HepG2 (cell line): ENCODE data around the gene FAM234A. TPM values are rescaled to one million over a fixed set of nuclear protein-coding genes. Genes with fewer than 3 reads are reported as not detected.

Experiments
- ADNP ChIP-seq: sonication (generic); formaldehyde crosslinking; IDR thresholded peaks from 2 replicates; pipeline ENCODE4 v1.4.0; 2020; ENCODE audit warnings: missing genetic modification reagents
- EED ChIP-seq: sonication (generic); formaldehyde crosslinking; IDR thresholded peaks from 2 replicates; pipeline ENCODE4 v1.5.0; 2020; ENCODE audit warnings: mild to moderate bottlenecking, missing genetic modification reagents
- EP300 ChIP-seq, 3 experiments: sonication (generic) in 1 of 3; formaldehyde crosslinking in 1 of 3; IDR thresholded peaks; 2 replicates each; pipeline versions ENCODE4 v1.5.1 to v1.6.1; 2011 to 2020; ENCODE audit warnings: low read depth in 2 of 3, low read length in 2 of 3, borderline replicate concordance in 1 of 3, improper control_type of control experiment in 1 of 3, mild to moderate bottlenecking in 1 of 3, missing genetic modification reagents in 1 of 3, moderate library complexity in 1 of 3
- GABPB1 ChIP-seq: IDR thresholded peaks from 2 replicates; pipeline ENCODE4 v1.6.1; 2016; ENCODE audit warnings: mild to moderate bottlenecking, missing genetic modification reagents, moderate library complexity, missing compliant biosample characterization
- GLMP ChIP-seq: sonication (generic); formaldehyde crosslinking; IDR thresholded peaks from 2 replicates; pipeline ENCODE4 v1.9.0; 2021; ENCODE audit warnings: missing genetic modification reagents, mild to moderate bottlenecking, borderline replicate concordance
- IRF2 ChIP-seq: IDR thresholded peaks from 2 replicates; pipeline ENCODE4 v1.6.1; 2018; ENCODE audit warnings: missing genetic modification reagents, missing compliant biosample characterization
- KMT2B ChIP-seq: IDR thresholded peaks from 2 replicates; pipeline ENCODE4 v1.6.1; 2016; ENCODE audit warnings: missing genetic modification reagents, missing compliant biosample characterization
- MIXL1 ChIP-seq: IDR thresholded peaks from 2 replicates; pipeline ENCODE4 v1.6.1; 2016
- NAIF1 ChIP-seq: sonication (generic); formaldehyde crosslinking; IDR thresholded peaks from 2 replicates; pipeline ENCODE4 v1.5.0; 2020; ENCODE audit warnings: mild to moderate bottlenecking, missing genetic modification reagents, borderline replicate concordance
- YEATS2 ChIP-seq: sonication (generic); formaldehyde crosslinking; IDR thresholded peaks from 2 replicates; pipeline ENCODE4 v1.4.0; 2020; ENCODE audit warnings: missing genetic modification reagents, borderline replicate concordance
- ZBTB25 ChIP-seq: IDR thresholded peaks from 2 replicates; pipeline ENCODE4 v1.6.1; 2018; ENCODE audit warnings: missing genetic modification reagents
- ZFP82 ChIP-seq: sonication (generic); formaldehyde crosslinking; IDR thresholded peaks from 2 replicates; pipeline ENCODE4 v1.5.1; 2020; ENCODE audit warnings: mild to moderate bottlenecking, missing genetic modification reagents, borderline replicate concordance
- ZNF276 ChIP-seq: sonication (generic); formaldehyde crosslinking; IDR thresholded peaks from 2 replicates; pipeline ENCODE4 v1.4.0; 2020; ENCODE audit warnings: mild to moderate bottlenecking, low read depth, missing genetic modification reagents
- ZNF468 ChIP-seq: sonication (generic); formaldehyde crosslinking; IDR thresholded peaks from 2 replicates; pipeline ENCODE4 v1.8.0; 2022; ENCODE audit warnings: mild to moderate bottlenecking, moderate library complexity, missing genetic modification reagents
- ZNF615 ChIP-seq: sonication (generic); formaldehyde crosslinking; IDR thresholded peaks from 2 replicates; pipeline ENCODE4 v1.5.0; 2020; ENCODE audit warnings: mild to moderate bottlenecking, missing genetic modification reagents, borderline replicate concordance
- ZNF616 ChIP-seq: sonication (generic); formaldehyde crosslinking; IDR thresholded peaks from 2 replicates; pipeline ENCODE4 v1.5.0; 2020; ENCODE audit warnings: low read depth, mild to moderate bottlenecking, missing genetic modification reagents
- ZNF674 ChIP-seq: sonication (generic); formaldehyde crosslinking; IDR thresholded peaks from 2 replicates; pipeline ENCODE4 v1.5.0; 2020; ENCODE audit warnings: low read depth, mild to moderate bottlenecking, missing genetic modification reagents
- ZSCAN30 ChIP-seq: sonication (generic); formaldehyde crosslinking; IDR thresholded peaks from 2 replicates; pipeline ENCODE4 v1.5.0; 2020; ENCODE audit warnings: mild to moderate bottlenecking, missing genetic modification reagents
- polyA plus RNA-seq, 8 experiments: library from polyadenylated mRNA; depleted of rRNA in 3 of 8; stranded (reverse) in 7 of 8; unstranded in 1 of 8; fragments of >200 nt; fragmentation: Illumina TruSeq in 4 of 8; extraction: Trizol in 4 of 8; gene quantifications; 2 replicates each; pipeline versions ENCODE4 v1.2.1 to v1.2.3, GENCODE V29; 2011 to 2016; ENCODE audit warnings: low read depth in 4 of 8, missing spikeins in 1 of 8, mixed read lengths in 1 of 8; ENCODE audit not compliant: insufficient read depth in 1 of 8
- total RNA-seq, 5 experiments: library from RNA; depleted of rRNA; stranded (reverse); fragments of >200 nt; fragmentation: Illumina TruSeq; extraction: Trizol; gene quantifications; 2 replicates each; pipeline ENCODE4 v1.2.3, GENCODE V29; 2016; ENCODE audit warnings: low read depth in 1 of 5
- TF ChIP-seq, protein P1 (sequence below): sonication (generic); formaldehyde crosslinking; IDR thresholded peaks from 2 replicates; pipeline ENCODE4 v1.8.1; 2022; ENCODE audit warnings: low read depth, mild to moderate bottlenecking, missing genetic modification reagents
- TF ChIP-seq, protein P2 (sequence below), 2 experiments: fragments of 450-650 bp in 1 of 2; sonication (generic) in 1 of 2; formaldehyde crosslinking; IDR thresholded peaks; 2 replicates each; pipeline versions ENCODE4 v1.5.0 to v1.8.0; 2020 to 2022; ENCODE audit warnings: mild to moderate bottlenecking in 1 of 2, missing genetic modification reagents in 1 of 2

Gene FAM234A
- total and polyA plus RNA-seq, 2 of the 13 experiments (the other 11 are each of a cell fraction or from before 2014, with no cell fraction given) = 29.2 to 34.4 TPM

DNA sequence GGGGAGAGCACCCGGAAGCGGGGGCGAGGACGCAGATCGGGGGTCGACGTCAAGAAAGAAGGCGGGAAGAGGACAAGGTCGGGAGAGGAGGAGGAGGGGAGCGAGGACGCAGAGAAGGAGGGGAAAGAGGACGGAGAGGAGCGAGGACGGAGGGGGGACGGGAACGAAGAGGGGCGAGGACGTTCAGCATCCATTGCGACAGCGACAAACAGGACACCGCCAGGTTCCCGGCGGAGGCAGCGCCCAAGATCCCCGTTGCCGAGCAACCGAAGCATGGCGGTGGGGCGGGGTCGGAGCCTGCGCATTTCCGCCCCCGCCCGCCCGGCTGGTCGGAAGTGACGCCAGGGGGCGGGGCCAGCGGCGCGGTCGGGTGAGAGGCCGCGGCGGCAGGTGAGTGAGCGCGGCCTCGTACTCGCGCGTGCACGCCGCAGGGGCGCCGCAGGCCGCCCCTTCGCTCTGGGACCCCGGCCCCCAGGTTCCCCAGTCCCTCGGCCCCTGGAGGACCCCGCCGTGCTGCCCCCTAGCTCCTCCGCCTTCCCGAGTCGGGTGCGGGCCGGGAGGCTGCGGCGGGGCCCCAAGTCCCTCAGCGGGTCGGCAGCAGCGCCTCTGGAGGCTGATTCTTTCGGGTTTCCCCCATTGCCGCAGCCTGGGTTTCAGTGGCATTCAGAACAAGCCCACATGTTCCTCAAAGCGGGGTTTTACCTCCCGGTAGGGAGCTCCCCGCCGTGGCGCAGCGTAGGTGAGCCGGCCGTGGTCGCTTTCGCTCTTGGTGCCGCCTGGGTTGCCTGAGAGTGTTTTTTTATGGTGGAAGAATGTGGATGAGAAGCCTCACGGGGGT, at the start of gene FAM234A (continued):
- peak; percentile 94 for TF ChIP-seq GABPB1 (CRISPR knock-in tag)
- TF ChIP-seq ZNF616 (CRISPR knock-in tag) = no peak
- TF ChIP-seq MIXL1 = no peak
- TF ChIP-seq IRF2 (CRISPR knock-in tag) = no peak
- TF ChIP-seq ZNF615 (CRISPR knock-in tag) = no peak
- peak; percentile 23; the same call in 1 of the 2 replicates for TF ChIP-seq ZBTB25 (CRISPR knock-in tag)
- TF ChIP-seq KMT2B (CRISPR knock-in tag) = peak; percentile 58; the same call in 1 of the 2 replicates
- 0 out of 2 replicates have a peak, but pooled peaks have one; percentile 31 for TF ChIP-seq ZNF468
- no peak for TF ChIP-seq ADNP (CRISPR knock-in tag)
- TF ChIP-seq YEATS2 = no peak
- no peak for TF ChIP-seq ZNF674 (CRISPR knock-in tag)
- TF ChIP-seq ZFP82 (CRISPR knock-in tag) = no peak
- TF ChIP-seq ZSCAN30 (CRISPR knock-in tag) = no peak
- TF ChIP-seq EP300 (IDR thresholded peaks at IDR 0.05; ENCODE audit: low read depth in 2 of 2, low read length in 2 of 2) = 0 out of 4 replicates have a peak, but pooled peaks of 1 of the 2 experiments have one; percentile 6
- peak; percentile 14; the same call in 1 of the 2 replicates for TF ChIP-seq EP300 (CRISPR knock-in tag; IDR thresholded peaks at IDR 0.05; ENCODE audit: borderline replicate concordance)
- 0 out of 2 replicates have a peak, but pooled peaks have one; percentile 22 for TF ChIP-seq NAIF1
- TF ChIP-seq, protein P1, sequence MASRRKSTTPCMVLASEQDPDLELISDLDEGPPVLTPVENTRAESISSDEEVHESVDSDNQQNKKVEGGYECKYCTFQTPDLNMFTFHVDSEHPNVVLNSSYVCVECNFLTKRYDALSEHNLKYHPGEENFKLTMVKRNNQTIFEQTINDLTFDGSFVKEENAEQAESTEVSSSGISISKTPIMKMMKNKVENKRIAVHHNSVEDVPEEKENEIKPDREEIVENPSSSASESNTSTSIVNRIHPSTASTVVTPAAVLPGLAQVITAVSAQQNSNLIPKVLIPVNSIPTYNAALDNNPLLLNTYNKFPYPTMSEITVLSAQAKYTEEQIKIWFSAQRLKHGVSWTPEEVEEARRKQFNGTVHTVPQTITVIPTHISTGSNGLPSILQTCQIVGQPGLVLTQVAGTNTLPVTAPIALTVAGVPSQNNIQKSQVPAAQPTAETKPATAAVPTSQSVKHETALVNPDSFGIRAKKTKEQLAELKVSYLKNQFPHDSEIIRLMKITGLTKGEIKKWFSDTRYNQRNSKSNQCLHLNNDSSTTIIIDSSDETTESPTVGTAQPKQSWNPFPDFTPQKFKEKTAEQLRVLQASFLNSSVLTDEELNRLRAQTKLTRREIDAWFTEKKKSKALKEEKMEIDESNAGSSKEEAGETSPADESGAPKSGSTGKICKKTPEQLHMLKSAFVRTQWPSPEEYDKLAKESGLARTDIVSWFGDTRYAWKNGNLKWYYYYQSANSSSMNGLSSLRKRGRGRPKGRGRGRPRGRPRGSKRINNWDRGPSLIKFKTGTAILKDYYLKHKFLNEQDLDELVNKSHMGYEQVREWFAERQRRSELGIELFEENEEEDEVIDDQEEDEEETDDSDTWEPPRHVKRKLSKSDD (CRISPR knock-in tag) = peak; percentile 84
- no peak for TF ChIP-seq GLMP (CRISPR knock-in tag)
- peak; percentile 13; the same call in 1 of the 2 replicates for TF ChIP-seq EED (CRISPR knock-in tag)
- TF ChIP-seq, protein P2, sequence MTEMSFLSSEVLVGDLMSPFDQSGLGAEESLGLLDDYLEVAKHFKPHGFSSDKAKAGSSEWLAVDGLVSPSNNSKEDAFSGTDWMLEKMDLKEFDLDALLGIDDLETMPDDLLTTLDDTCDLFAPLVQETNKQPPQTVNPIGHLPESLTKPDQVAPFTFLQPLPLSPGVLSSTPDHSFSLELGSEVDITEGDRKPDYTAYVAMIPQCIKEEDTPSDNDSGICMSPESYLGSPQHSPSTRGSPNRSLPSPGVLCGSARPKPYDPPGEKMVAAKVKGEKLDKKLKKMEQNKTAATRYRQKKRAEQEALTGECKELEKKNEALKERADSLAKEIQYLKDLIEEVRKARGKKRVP (CRISPR knock-in tag; IDR thresholded peaks at IDR 0.05) = 0 out of 4 replicates have a peak, but pooled peaks of 1 of the 2 experiments have one; percentile 32
- TF ChIP-seq ZNF276 (CRISPR knock-in tag) = no peak
